Gastrocnemius medialis (tissue), 4 donors: Measurements from ENCODE around the gene FREM2.

Experiments
- POLR2A ChIP-seq, 2 donors: fragments of 450-650 bp; IDR thresholded peaks; one replicate each; pipeline ENCODE4 v1.6.1; 2017; ENCODE audit warnings: antibody characterized with exemption in 2 of 2, mild to moderate bottlenecking in 2 of 2, moderate library complexity in 2 of 2
- TF ChIP-seq, protein P1 (sequence below), 5 experiments: fragments of 450-650 bp in 3 of 5; fragments of 200-600 bp in 2 of 5; sonication (generic) in 2 of 5; IDR thresholded peaks in 4 of 5; conservative IDR thresholded peaks in 1 of 5; 1 replicate in 4 of 5; 2 replicates in 1 of 5; pipeline ENCODE4 v1.5.1; 2016 to 2019; ENCODE audit warnings: antibody characterized with exemption in 5 of 5, mild to moderate bottlenecking in 3 of 5, moderate library complexity in 3 of 5

DNA sequence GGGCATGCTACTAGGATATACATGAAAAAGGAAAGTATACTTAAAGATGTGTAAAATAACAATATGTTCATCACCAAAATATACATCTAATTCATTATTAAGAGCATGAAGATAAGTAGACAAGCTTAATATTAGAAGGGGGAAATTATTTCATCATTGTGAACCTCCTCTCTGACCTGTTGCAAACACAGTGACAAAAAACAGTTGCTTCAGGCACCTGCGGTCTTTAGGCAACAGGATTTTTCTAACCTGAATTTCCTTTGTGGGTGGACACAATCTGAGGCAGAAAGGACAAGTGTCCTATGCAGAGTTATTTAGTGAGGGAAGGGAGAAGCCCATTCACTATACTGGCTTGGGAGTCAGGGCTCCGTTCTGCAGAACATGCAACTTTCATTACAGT lies 6.3 kb downstream of the FREM2 start:
- TF ChIP-seq, protein P1, sequence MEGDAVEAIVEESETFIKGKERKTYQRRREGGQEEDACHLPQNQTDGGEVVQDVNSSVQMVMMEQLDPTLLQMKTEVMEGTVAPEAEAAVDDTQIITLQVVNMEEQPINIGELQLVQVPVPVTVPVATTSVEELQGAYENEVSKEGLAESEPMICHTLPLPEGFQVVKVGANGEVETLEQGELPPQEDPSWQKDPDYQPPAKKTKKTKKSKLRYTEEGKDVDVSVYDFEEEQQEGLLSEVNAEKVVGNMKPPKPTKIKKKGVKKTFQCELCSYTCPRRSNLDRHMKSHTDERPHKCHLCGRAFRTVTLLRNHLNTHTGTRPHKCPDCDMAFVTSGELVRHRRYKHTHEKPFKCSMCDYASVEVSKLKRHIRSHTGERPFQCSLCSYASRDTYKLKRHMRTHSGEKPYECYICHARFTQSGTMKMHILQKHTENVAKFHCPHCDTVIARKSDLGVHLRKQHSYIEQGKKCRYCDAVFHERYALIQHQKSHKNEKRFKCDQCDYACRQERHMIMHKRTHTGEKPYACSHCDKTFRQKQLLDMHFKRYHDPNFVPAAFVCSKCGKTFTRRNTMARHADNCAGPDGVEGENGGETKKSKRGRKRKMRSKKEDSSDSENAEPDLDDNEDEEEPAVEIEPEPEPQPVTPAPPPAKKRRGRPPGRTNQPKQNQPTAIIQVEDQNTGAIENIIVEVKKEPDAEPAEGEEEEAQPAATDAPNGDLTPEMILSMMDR (IDR thresholded peaks at IDR 0.05 in 4 of 5, conservative IDR thresholded peaks at IDR 0.05 in 1 of 5): no peak
- TF ChIP-seq POLR2A (IDR thresholded peaks at IDR 0.05): no peak
